Gastroesophageal sphincter (tissue), 3 donors: ENCODE data around the gene ELP4.

Experiments used
- CTCF ChIP-seq, 4 experiments: fragments of 200-600 bp in 2 of 4; fragments of 450-650 bp in 2 of 4; sonication (generic) in 1 of 4; IDR thresholded peaks; one replicate each; pipeline ENCODE4 v1.5.1; 2017 to 2019; ENCODE audit warnings: antibody characterized with exemption in 4 of 4, mild to moderate bottlenecking in 2 of 4, moderate library complexity in 2 of 4
- EP300 ChIP-seq: sonication (generic); formaldehyde crosslinking; IDR thresholded peaks from one replicate; pipeline ENCODE4 v1.6.1; 2017; ENCODE audit warnings: antibody characterized with exemption, mild to moderate bottlenecking
- POLR2A ChIP-seq, 2 donors: fragments of 450-650 bp; IDR thresholded peaks; one replicate each; pipeline ENCODE4 v1.6.1; 2017; ENCODE audit warnings: antibody characterized with exemption in 2 of 2, mild to moderate bottlenecking in 2 of 2, moderate library complexity in 1 of 2
- POLR2AphosphoS5 ChIP-seq: sonication (generic); formaldehyde crosslinking; IDR thresholded peaks from one replicate; pipeline ENCODE4 v1.6.1; 2017; ENCODE audit warnings: antibody characterized with exemption

- TF ChIP-seq POLR2AphosphoS5 (no peak), CTCF (IDR thresholded peaks at IDR 0.05) (no peak), POLR2A (IDR thresholded peaks at IDR 0.05) (no peak), EP300 (no peak)
Measured at GRCh38 chr11:31825838-31826484, 316.4 kb downstream of the ELP4 start.
